T-helper 17 cell (primary cell): ENCODE measurements around the gene GRIK2. TPM values are rescaled to one million over a fixed set of nuclear protein-coding genes. Genes with fewer than 3 reads are reported as not detected.

Source experiments
- ATAC-seq: fragments of 150-1000 bp; cut with Tn5 transposase; 2 replicates; pipeline ENCODE4 v1.10.0; 2021; ENCODE audit warnings: mild to moderate bottlenecking, moderate library complexity
- DNase-seq, 3 donors: peaks; one replicate each; pipeline versions ENCODE4 v3.0.0 to v3.0.0-alpha.2; 2020 to 2021
- H3K9me3 ChIP-seq: one replicate; pipeline ENCODE4 v1.7.0; 2013; ENCODE audit warnings: low read length, mild to moderate bottlenecking; ENCODE audit not compliant: control insufficient read depth, poor library complexity, severe bottlenecking
- H3K27ac Mint-ChIP-seq: one replicate; pipeline ENCODE4 v1.8.0; 2022; ENCODE audit warnings: mild to moderate bottlenecking, moderate library complexity, mixed read lengths
- H3K27me3 Mint-ChIP-seq: one replicate; pipeline ENCODE4 v1.8.0; 2022; ENCODE audit warnings: mixed read lengths
- H3K36me3 Mint-ChIP-seq: one replicate; pipeline ENCODE4 v1.8.0; 2022; ENCODE audit warnings: low read depth, mixed read lengths
- H3K4me1 Mint-ChIP-seq: one replicate; pipeline ENCODE4 v1.8.0; 2022; ENCODE audit warnings: mild to moderate bottlenecking, mixed read lengths
- H3K4me3 Mint-ChIP-seq: one replicate; pipeline ENCODE4 v1.8.0; 2022; ENCODE audit warnings: mild to moderate bottlenecking, moderate library complexity, mixed read lengths
- total RNA-seq, 4 donors: library from RNA in 2 of 4; stranded (reverse) in 2 of 4; gene quantifications; one replicate each; pipeline ENCODE4 v1.2.3 and lab custom pipeline; 2022 to 2026

Gene GRIK2
- total RNA-seq, 2 donors from 2014 or later: not detected

GRCh38 chr6:101662111-101662897, 268.8 kb downstream of the GRIK2 start:
- no peaks in the 10 kb centered on the region for H3K36me3 Mint-ChIP-seq
- no peaks in the 10 kb centered on the region for H3K9me3 ChIP-seq
- no peak overlapping the region for H3K27ac Mint-ChIP-seq
- no peak overlapping the region for H3K4me3 Mint-ChIP-seq
- no peaks in the 10 kb centered on the region for H3K4me1 Mint-ChIP-seq
- ATAC-seq: no peak
- no peak for DNase-seq
- H3K27me3 Mint-ChIP-seq: no peaks in the 10 kb centered on the region

GRCh38 chr6:101663100-101663499, 269.6 kb downstream of the GRIK2 start:
- Mint-ChIP-seq H3K27me3 (no peaks in the 10 kb centered on the region), H3K4me1 (no peaks in the 10 kb centered on the region), H3K27ac (no peak overlapping the region), H3K36me3 (no peaks in the 10 kb centered on the region), H3K4me3 (no peak overlapping the region)
- DNase-seq (no peak), ATAC-seq (no peak)
- no peaks in the 10 kb centered on the region for H3K9me3 ChIP-seq

GRCh38 chr6:101666256-101666655, 272.7 kb downstream of the GRIK2 start:
- DNase-seq (no peak), ATAC-seq (no peak)
- no peak overlapping the region for H3K4me3 Mint-ChIP-seq
- H3K36me3 Mint-ChIP-seq: no peaks in the 10 kb centered on the region
- H3K9me3 ChIP-seq: no peaks in the 10 kb centered on the region
- H3K4me1 Mint-ChIP-seq: no peaks in the 10 kb centered on the region
- no peak overlapping the region for H3K27ac Mint-ChIP-seq
- H3K27me3 Mint-ChIP-seq: no peaks in the 10 kb centered on the region

GRCh38 chr6:101668496-101669030, 275.1 kb downstream of the GRIK2 start:
- no peak for DNase-seq
- no peak for ATAC-seq
- H3K9me3 ChIP-seq: no peaks in the 10 kb centered on the region
- Mint-ChIP-seq H3K4me3 (no peak overlapping the region), H3K4me1 (no peaks in the 10 kb centered on the region), H3K27me3 (no peaks in the 10 kb centered on the region), H3K36me3 (no peaks in the 10 kb centered on the region), H3K27ac (no peak overlapping the region)

- Mint-ChIP-seq H3K4me3 (no peak overlapping the region), H3K27me3 (no peaks in the 10 kb centered on the region), H3K36me3 (no peaks in the 10 kb centered on the region), H3K4me1 (no peaks in the 10 kb centered on the region), H3K27ac (no peak overlapping the region)
- ATAC-seq (no peak), DNase-seq (no peak)
- no peaks in the 10 kb centered on the region for H3K9me3 ChIP-seq
Measured at GRCh38 chr6:101676187-101676586, 282.7 kb downstream of the GRIK2 start.

- no peaks in the 10 kb centered on the region for H3K36me3 Mint-ChIP-seq
- no peak for DNase-seq
- no peak for ATAC-seq
- no peak overlapping the region for H3K27ac Mint-ChIP-seq
- H3K4me3 Mint-ChIP-seq: no peak overlapping the region
- H3K27me3 Mint-ChIP-seq: no peaks in the 10 kb centered on the region
- peaks cover 3% of the 10 kb centered on the region for H3K9me3 ChIP-seq
- H3K4me1 Mint-ChIP-seq: no peaks in the 10 kb centered on the region
Measured at GRCh38 chr6:101682937-101683336, 289.4 kb downstream of the GRIK2 start.

GRCh38 chr6:101683884-101684283, 290.4 kb downstream of the GRIK2 start:
- ATAC-seq (no peak), DNase-seq (no peak)
- Mint-ChIP-seq H3K27ac (no peak overlapping the region), H3K36me3 (no peaks in the 10 kb centered on the region), H3K4me3 (no peak overlapping the region), H3K27me3 (no peaks in the 10 kb centered on the region), H3K4me1 (no peaks in the 10 kb centered on the region)
- H3K9me3 ChIP-seq: peaks cover 3% of the 10 kb centered on the region

GRCh38 chr6:101686653-101687052, 293.1 kb downstream of the GRIK2 start:
- no peaks in the 10 kb centered on the region for H3K36me3 Mint-ChIP-seq
- DNase-seq (no peak), ATAC-seq (no peak)
- no peaks in the 10 kb centered on the region for H3K27me3 Mint-ChIP-seq
- no peaks in the 10 kb centered on the region for H3K4me1 Mint-ChIP-seq
- H3K9me3 ChIP-seq: peaks cover 3% of the 10 kb centered on the region
- no peak overlapping the region for H3K27ac Mint-ChIP-seq
- no peak overlapping the region for H3K4me3 Mint-ChIP-seq

- Mint-ChIP-seq H3K4me1 (no peaks in the 10 kb centered on the region), H3K4me3 (no peak overlapping the region), H3K36me3 (no peaks in the 10 kb centered on the region), H3K27me3 (no peaks in the 10 kb centered on the region), H3K27ac (no peak overlapping the region)
- H3K9me3 ChIP-seq: peaks cover 3% of the 10 kb centered on the region
- ATAC-seq (no peak), DNase-seq (no peak)
Measured at GRCh38 chr6:101689156-101689555, 295.6 kb downstream of the GRIK2 start.

GRCh38 chr6:101689695-101690094, 296.2 kb downstream of the GRIK2 start:
- no peaks in the 10 kb centered on the region for H3K36me3 Mint-ChIP-seq
- H3K4me3 Mint-ChIP-seq: no peak overlapping the region
- no peak for DNase-seq
- H3K4me1 Mint-ChIP-seq: no peaks in the 10 kb centered on the region
- no peak overlapping the region for H3K27ac Mint-ChIP-seq
- no peak for ATAC-seq
- H3K9me3 ChIP-seq: no peaks in the 10 kb centered on the region
- no peaks in the 10 kb centered on the region for H3K27me3 Mint-ChIP-seq

- H3K9me3 ChIP-seq: no peaks in the 10 kb centered on the region
- no peak overlapping the region for H3K4me3 Mint-ChIP-seq
- no peaks in the 10 kb centered on the region for H3K4me1 Mint-ChIP-seq
- no peaks in the 10 kb centered on the region for H3K27me3 Mint-ChIP-seq
- H3K27ac Mint-ChIP-seq: no peak overlapping the region
- ATAC-seq: no peak
- no peak for DNase-seq
- H3K36me3 Mint-ChIP-seq: no peaks in the 10 kb centered on the region
Measured at GRCh38 chr6:101700655-101701054, 307.1 kb downstream of the GRIK2 start.

GRCh38 chr6:101703311-101703710, 309.8 kb downstream of the GRIK2 start:
- no peaks in the 10 kb centered on the region for H3K9me3 ChIP-seq
- Mint-ChIP-seq H3K4me3 (no peak overlapping the region), H3K27me3 (no peaks in the 10 kb centered on the region), H3K36me3 (no peaks in the 10 kb centered on the region), H3K4me1 (no peaks in the 10 kb centered on the region), H3K27ac (no peak overlapping the region)
- no peak for DNase-seq
- ATAC-seq: no peak

GRCh38 chr6:101705866-101706265, 312.4 kb downstream of the GRIK2 start:
- no peaks in the 10 kb centered on the region for H3K9me3 ChIP-seq
- H3K4me1 Mint-ChIP-seq: no peaks in the 10 kb centered on the region
- H3K27me3 Mint-ChIP-seq: no peaks in the 10 kb centered on the region
- H3K4me3 Mint-ChIP-seq: no peak overlapping the region
- no peak for DNase-seq
- no peak overlapping the region for H3K27ac Mint-ChIP-seq
- ATAC-seq: no peak
- no peaks in the 10 kb centered on the region for H3K36me3 Mint-ChIP-seq

GRCh38 chr6:101706576-101706975, 313.1 kb downstream of the GRIK2 start:
- Mint-ChIP-seq H3K4me3 (no peak overlapping the region), H3K36me3 (no peaks in the 10 kb centered on the region)
- no peak for ATAC-seq

More at GRCh38 chr6:101706576-101706975, 313.1 kb downstream of the GRIK2 start:
- no peak for DNase-seq
- no peaks in the 10 kb centered on the region for H3K9me3 ChIP-seq
- H3K27me3 Mint-ChIP-seq: no peaks in the 10 kb centered on the region
- no peak overlapping the region for H3K27ac Mint-ChIP-seq
- H3K4me1 Mint-ChIP-seq: no peaks in the 10 kb centered on the region
